Transverse colon (tissue), 4 donors: Measurements from ENCODE around the gene RPS5.

Source experiments
- POLR2AphosphoS5 ChIP-seq, 3 donors: sonication (generic); formaldehyde crosslinking; IDR thresholded peaks; one replicate each; pipeline ENCODE4 v1.6.1; 2016; ENCODE audit warnings: antibody characterized with exemption in 3 of 3
- TF ChIP-seq, protein P1 (sequence below), 5 experiments: fragments of 200-600 bp in 3 of 5; fragments of 450-650 bp in 2 of 5; sonication (generic) in 3 of 5; IDR thresholded peaks; 1 replicate in 2 of 5; 2 replicates in 3 of 5; pipeline ENCODE4 v1.5.1; 2016 to 2017; ENCODE audit warnings: antibody characterized with exemption in 5 of 5, inconsistent platforms in 3 of 5, mild to moderate bottlenecking in 2 of 5, moderate library complexity in 1 of 5

DNA sequence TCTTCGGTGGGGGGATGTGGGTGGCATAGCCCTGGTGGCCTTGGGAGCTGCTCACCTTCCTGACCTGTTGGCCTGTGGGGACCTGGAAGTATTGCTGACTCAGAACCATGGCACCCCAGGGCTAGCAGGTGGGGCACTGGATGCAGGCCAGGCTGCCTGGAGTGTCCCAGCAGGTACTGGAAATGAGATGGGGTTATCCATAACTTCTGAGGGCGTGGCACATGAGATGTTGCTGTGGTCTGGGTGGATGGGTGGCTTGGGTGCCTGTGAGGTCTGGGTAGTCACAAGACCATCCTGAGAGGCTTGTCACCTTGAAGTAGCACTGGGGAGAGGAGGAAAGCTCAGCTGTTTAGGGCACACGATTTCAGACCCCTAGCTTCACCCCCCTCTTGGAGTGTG, 7.8 kb downstream of the RPS5 start:
- no peak for TF ChIP-seq POLR2AphosphoS5 (IDR thresholded peaks at IDR 0.05)
- TF ChIP-seq, protein P1, sequence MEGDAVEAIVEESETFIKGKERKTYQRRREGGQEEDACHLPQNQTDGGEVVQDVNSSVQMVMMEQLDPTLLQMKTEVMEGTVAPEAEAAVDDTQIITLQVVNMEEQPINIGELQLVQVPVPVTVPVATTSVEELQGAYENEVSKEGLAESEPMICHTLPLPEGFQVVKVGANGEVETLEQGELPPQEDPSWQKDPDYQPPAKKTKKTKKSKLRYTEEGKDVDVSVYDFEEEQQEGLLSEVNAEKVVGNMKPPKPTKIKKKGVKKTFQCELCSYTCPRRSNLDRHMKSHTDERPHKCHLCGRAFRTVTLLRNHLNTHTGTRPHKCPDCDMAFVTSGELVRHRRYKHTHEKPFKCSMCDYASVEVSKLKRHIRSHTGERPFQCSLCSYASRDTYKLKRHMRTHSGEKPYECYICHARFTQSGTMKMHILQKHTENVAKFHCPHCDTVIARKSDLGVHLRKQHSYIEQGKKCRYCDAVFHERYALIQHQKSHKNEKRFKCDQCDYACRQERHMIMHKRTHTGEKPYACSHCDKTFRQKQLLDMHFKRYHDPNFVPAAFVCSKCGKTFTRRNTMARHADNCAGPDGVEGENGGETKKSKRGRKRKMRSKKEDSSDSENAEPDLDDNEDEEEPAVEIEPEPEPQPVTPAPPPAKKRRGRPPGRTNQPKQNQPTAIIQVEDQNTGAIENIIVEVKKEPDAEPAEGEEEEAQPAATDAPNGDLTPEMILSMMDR (IDR thresholded peaks at IDR 0.05): no peak
